ENCODE results near the gene CLDN19.

CLDN19 gene

DNA sequence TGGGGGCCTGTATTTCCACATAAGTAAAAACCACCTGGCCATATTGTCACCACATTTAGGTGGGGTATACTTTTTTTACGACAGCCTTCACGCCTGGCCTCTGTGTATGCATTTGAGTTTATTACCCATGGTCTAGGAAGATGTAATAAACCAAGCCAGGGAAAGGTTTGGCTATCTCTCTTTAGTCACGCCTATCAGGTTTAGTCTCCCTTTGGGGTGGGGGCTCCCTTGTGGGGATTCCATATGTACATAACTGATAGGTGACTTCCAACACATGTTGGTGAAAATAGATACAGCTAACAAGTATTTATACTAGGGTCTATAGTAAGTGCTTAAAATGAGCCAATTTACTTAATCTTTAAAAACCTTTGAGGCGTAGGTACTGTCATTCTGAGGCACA, 53.6 kb downstream of the CLDN19 start:
- peak; percentile 74 for TF ChIP-seq POLR2A (IDR thresholded peaks at IDR 0.05; ENCODE audit: low read length)
- no peak for TF ChIP-seq GATA1 (IDR thresholded peaks at IDR 0.05; ENCODE audit: low read depth, low read length)
- peak; percentile 83 to 91 for DNase-seq

DNA sequence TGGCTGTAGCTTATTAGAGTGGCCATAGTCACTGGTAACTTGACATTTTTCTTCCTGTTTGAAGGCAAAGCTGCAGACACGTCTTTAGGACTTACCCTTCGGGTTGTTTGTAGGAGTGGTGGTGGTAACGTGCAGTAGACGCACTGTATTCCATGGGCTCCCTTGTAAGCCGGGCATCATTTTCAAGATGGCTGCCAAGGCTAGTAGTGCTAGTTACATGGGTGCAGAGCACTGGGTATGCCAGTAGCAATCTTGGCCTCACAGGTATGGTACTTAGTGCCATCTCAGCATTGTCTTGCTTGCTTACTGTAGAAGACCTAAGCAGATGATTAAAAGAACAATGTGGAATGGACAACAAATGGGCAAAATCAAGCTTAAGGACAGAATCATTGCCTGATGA, 55.9 kb downstream of the CLDN19 start:
- TF ChIP-seq GATA1 (IDR thresholded peaks at IDR 0.05; ENCODE audit: low read depth, low read length) (no peak), POLR2A (IDR thresholded peaks at IDR 0.05; ENCODE audit: low read length) (no peak)
- peak; percentile 62 to 64 for DNase-seq

Measured in erythroblast (primary cell).